Measurements from ENCODE around the gene TPK1. TPM values are rescaled to one million over a fixed set of nuclear protein-coding genes. Genes with fewer than 3 reads are reported as not detected.

The TPK1 gene
- total RNA-seq, 4 donors from 2014 or later, result 4.5 to 11.8 (median 8.0) TPM

DNA sequence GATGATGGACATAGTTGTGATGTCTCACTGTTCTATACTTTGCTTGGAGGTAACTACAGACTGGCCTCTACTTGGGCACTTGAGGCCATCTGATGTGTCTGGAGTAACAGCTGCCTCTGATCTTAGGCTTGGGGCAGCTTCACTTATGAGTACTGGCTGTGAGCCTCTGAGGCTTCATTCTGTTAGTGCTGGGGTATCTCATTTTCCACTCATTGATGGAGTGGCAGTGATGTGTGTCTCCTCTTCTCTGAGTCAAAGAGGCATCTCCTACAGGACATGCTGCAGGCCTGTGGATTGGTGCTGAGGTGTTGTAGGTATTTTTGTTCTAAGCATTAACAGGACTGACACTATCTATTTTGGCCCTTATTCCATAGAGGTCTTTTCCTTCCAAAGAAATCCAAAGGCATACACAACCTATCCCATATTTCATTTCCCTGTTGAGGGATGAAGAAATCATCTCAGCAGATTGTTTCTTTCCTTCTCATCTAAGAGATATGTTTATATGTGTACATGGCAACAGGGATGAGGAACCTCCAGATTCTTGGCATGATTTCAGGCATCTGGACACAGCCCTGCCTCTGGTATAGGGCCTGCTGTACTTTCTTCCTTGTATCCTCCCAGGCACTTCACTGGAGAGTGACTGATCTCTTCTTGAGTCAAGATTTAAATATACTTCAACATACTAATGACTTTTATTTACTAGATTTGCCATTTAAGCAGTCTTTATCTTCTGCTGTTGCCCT lies 366.7 kb downstream of the TPK1 start:
- ATAC-seq (ENCODE audit: low FRiP score) (peak; percentile 77), DNase-seq (ENCODE audit: low spot score) (no peak)
- TF ChIP-seq, protein P1, sequence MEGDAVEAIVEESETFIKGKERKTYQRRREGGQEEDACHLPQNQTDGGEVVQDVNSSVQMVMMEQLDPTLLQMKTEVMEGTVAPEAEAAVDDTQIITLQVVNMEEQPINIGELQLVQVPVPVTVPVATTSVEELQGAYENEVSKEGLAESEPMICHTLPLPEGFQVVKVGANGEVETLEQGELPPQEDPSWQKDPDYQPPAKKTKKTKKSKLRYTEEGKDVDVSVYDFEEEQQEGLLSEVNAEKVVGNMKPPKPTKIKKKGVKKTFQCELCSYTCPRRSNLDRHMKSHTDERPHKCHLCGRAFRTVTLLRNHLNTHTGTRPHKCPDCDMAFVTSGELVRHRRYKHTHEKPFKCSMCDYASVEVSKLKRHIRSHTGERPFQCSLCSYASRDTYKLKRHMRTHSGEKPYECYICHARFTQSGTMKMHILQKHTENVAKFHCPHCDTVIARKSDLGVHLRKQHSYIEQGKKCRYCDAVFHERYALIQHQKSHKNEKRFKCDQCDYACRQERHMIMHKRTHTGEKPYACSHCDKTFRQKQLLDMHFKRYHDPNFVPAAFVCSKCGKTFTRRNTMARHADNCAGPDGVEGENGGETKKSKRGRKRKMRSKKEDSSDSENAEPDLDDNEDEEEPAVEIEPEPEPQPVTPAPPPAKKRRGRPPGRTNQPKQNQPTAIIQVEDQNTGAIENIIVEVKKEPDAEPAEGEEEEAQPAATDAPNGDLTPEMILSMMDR (IDR thresholded peaks at IDR 0.05), result no peak

DNA sequence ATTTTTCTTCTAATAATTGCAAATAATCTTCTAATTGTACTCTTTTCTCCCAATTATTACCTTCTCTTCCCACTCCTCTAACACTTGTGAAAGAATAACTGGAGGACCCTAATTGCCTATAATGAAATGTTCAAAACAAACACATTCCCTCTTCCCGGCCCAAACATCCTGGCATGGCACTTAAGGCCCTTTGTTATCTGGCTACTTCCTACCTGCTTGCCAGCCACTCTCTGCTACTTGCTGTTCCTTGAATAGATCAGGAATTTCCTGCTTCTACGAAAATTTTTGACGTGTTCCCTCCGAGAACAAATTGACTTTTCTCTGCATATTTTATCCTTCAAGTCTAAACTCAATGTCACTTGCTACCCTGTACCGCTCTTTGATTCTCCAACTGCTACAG lies 376.2 kb downstream of the TPK1 start:
- no peak for ATAC-seq (ENCODE audit: low FRiP score)
- TF ChIP-seq, protein P1 (IDR thresholded peaks at IDR 0.05), result no peak

DNA sequence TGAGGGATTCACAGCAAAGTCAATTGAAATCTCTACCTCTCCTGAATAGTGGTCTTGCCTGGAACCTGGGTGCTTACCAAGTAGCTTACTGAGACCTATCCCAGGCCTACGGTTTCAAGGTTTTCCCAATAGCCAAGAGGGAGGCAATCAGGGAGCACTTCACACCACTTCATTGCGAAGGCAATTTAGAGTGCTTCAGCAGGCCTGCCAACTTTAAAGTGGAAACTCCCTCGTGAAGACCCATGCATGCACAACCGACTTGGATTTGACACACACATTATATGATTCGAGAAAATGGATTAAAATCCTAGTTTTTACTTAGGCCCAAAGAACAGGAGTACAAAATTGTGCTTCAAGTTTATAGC lies 380.8 kb downstream of the TPK1 start:
- DNase-seq (ENCODE audit: low spot score), result no peak
- ATAC-seq (ENCODE audit: low FRiP score), result no peak
- TF ChIP-seq, protein P1 (IDR thresholded peaks at IDR 0.05), result no peak

More for the DNA sequence above, 376.2 kb downstream of the TPK1 start:
- no peak for DNase-seq (ENCODE audit: low spot score)

DNA sequence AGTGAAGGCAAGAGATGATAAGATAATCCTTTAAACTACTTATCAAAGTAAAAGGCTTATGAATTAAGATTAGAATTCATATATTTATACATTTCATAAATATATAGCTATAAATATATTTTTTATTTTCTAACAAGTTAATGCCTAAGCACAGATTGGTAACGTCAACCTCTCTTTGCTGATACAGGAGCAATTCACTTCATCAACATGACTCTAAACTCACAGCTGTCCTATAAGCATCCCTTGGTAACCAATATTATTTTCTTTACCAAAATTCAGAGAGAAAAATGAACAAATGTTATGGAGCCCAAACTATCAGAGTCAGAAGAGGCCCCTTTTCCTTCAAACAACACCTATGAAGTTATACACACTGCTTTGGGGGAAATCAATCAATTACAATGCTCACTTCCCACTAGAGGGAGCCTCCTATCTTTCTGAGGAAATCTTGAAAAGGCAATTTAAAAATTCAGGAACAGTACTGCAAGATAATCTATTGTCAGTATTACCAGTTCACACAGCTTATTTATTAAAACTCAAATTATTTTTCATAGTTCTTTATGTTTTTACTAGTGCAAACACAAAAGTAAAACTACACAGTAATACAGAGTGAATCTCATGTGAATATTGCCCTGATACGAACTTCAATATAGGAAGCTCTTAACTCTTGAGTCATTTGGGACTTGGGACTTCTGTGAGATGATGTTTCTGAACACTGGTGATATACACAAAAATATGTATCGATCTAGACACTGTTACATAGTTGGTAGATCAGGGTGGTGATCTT lies 381.4 kb downstream of the TPK1 start:
- TF ChIP-seq, protein P1 (IDR thresholded peaks at IDR 0.05), result no peak
- ATAC-seq (ENCODE audit: low FRiP score) (no peak), DNase-seq (ENCODE audit: low spot score) (no peak)

DNA sequence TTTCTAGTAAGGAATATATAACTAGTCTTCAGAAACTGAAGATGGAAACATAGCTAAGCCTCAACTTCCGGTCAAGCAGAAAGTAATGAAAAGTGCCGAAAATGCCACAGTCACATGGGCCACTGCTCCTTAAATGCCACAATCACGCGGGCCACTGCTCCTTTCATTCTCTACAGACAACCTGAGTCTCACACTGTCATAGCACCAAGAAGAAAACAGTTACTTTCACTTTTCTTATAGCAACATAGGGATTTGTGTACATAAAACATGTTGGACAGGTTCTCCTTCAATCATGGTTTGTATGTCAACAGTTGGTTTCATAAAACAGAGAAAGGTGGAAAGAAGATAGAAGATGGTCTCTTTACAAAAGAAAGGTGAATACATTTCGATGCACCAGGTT lies 383.8 kb downstream of the TPK1 start:
- ATAC-seq (ENCODE audit: low FRiP score), result no peak
- TF ChIP-seq, protein P1 (IDR thresholded peaks at IDR 0.05), result no peak
- DNase-seq (ENCODE audit: low spot score), result no peak

DNA sequence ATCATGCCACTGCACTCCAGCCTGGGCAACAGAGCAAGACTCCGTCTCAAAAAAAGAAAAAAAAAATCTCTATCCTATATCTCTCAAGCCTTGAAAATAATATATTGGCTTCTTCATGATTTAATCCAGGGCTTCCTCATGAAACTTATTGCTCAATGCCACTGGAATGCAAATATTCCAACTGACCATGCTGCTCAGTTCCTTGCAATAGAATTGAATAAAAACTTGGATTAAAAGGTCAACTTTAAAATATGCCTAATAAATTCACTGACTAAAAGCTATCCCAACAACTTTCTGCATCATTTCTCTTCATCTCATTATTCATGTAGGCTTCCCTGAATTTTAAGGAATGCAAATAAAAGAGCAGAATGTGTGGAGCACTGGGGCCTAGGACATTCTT lies 390.3 kb downstream of the TPK1 start:
- ATAC-seq (ENCODE audit: low FRiP score) (no peak), DNase-seq (ENCODE audit: low spot score) (no peak)
- TF ChIP-seq, protein P1 (IDR thresholded peaks at IDR 0.05), result no peak

All from omental fat pad (tissue), 4 donors.